GM12873 (cell line): ENCODE data around the gene GJB2.

Experiments used
- CTCF ChIP-seq: IDR thresholded peaks from 2 replicates; pipeline ENCODE4 v1.5.1; 2012; ENCODE audit warnings: low read depth, mild to moderate bottlenecking, moderate library complexity, low read length, control low read depth; ENCODE audit not compliant: insufficient read depth; ENCODE audit errors: missing control alignments

GJB2 gene

GRCh38 chr13:20192158-20192835 lies 441 bp downstream of the GJB2 start:
- TF ChIP-seq CTCF: no peak

- TF ChIP-seq CTCF: no peak
Measured at GRCh38 chr13:20191311-20192157, 1.2 kb downstream of the GJB2 start.

GRCh38 chr13:20190481-20191310 lies 2.0 kb downstream of the GJB2 start:
- no peak for TF ChIP-seq CTCF

- no peak for TF ChIP-seq CTCF
Measured at GRCh38 chr13:20190076-20190475, 2.7 kb downstream of the GJB2 start.

GRCh38 chr13:20188667-20189553 lies 3.8 kb downstream of the GJB2 start:
- TF ChIP-seq CTCF: peak; percentile 53

GRCh38 chr13:20186771-20187170 lies 6.0 kb downstream of the GJB2 start:
- TF ChIP-seq CTCF: no peak
